NCI-H2196 (cell line): Measurements from ENCODE around the gene FNIP1.
"Not testable (repeated sequence)": the region's sequence is repeated elsewhere in the genome, so short reads cannot be mapped to it uniquely, and the experiment has no call there.

Experiments
- DNase-seq: peaks from one replicate; lab custom pipeline; 2025; ENCODE audit not compliant: unreplicated experiment; lab: John Stamatoyannopoulos, UW

The FNIP1 gene

GRCh38 chr5:131796793-131797693 lies at the start of gene FNIP1:
TSS of gene FNIP1 (minus strand) at chr5:131797017. CDS start at chr5:131796921, 96 bp downstream.
- DNase-seq: peak; percentile 98

DNA sequence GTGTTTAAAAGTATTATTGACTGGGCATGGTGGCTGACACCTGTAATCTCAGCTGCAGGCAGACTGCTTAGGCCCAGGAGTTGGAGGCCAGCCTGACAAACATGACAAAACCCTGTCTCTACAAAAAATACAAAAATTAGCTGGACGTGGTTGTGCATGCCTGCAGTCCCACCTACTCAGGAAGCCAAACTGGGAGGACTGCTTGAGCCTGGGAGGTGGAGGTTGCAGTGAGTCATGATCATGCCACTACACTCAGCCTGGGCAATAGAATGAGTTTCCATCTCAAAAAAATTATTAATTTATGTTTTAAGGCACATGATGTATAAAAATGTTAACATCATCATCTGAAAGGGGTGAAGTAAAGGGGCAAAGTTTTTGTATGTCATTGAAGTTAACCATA lies 49.7 kb upstream of the FNIP1 start:
- no peak for DNase-seq

DNA sequence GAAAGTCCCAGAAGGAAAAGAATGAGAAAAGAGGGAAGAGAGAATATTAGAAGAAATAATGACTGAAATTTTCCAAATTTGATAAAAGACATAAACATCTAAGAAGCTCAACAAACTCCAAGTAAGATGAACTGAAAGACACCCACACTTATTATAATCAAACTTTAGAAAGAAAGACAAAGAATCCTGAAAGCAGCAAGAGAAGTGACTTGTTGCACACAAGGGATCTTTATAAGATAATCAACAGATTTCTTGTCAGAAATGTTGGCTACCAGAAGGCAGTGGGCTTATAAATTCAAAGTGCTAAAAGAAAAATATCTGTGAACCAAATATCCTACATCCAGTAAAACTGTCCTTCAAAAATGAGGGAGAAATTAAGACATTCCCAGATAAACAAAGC lies 49.0 kb upstream of the FNIP1 start:
- no peak for DNase-seq

DNA sequence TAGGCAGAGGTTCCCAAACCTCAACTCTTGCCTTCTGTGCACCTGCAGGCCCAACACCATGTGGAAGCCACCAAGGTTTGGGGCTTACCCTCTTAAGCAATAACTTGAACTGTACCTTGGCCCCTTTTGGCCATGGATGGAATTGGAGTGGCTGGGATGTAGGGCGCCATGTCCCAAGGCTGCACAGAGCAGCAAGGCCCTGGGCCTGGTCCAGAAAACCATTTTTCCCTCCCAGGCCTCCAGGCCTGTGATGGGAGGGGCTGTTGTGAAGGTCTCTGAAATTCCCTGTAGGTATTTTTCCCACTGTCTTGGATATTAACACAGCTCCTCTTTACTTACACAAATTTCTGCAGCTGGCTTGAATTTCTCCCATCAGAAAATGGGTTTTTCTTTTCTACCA lies 46.2 kb upstream of the FNIP1 start:
- not testable (repeated sequence) for DNase-seq

DNA sequence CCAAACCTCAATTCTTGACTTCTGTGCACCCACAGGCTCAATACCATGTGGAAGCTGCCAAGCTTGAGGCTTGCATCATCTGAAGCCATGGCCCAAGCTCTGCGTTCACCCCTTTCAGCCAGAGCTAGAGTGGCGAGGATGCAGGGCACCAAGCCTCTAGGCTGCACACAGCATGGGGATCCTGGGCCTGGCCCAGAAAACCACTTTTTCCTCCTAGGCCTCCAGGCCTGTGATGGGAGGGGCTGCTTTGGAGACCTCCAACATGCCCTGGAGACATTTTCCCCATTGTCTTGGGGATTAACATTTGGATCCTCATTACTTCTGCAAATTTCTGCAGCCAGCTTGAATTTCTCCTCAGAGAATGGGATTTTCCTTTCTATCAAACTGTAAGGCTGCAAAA lies 35.9 kb upstream of the FNIP1 start:
- not testable (repeated sequence) for DNase-seq

DNA sequence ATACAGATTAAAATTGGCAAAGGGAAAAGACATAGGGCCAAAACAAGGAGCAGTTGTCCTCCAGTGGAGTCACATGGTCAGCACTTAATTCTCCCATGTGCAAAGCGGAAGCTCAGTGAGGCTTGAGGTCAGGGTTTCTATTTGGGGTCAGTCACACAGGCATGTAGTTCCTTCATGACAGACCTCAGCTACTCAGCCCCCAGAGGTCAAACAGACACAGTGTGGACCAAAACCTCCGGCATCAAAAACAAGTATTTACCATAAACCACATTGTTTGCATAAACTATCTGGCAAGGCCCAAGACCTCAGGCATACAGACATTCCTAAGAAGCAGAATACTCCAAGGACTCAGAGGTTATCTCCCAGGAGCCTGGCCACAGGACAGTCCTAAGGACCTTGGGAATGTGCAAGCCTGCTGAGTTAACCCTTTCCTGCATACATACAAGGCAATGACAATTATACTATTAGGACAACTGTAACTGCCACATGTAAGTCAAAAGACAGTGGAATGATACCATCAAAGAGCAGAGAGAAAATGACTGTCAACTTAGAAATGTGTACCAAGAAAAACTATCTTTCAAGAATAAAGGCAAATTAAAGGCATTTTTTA lies 28.7 kb upstream of the FNIP1 start:
- DNase-seq: no peak

DNA sequence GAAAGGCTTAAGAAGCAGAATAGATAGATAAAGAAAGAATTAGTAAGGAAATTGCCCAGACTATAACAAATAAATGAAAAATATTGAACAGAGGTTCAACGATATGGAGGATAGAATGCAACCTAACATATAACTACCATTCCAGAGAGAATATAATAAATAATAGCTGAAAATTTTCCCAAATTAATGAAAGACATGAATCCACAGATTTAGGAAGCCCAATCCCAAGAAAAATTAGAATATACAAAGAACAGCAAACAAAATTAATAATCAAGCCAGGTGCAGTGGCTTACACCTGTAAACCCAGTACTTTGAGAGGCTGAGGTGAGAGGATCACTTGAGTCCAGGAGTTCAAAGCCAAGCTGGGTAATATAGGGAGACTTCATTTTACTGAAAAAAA lies 27.8 kb upstream of the FNIP1 start:
- no peak for DNase-seq

DNA sequence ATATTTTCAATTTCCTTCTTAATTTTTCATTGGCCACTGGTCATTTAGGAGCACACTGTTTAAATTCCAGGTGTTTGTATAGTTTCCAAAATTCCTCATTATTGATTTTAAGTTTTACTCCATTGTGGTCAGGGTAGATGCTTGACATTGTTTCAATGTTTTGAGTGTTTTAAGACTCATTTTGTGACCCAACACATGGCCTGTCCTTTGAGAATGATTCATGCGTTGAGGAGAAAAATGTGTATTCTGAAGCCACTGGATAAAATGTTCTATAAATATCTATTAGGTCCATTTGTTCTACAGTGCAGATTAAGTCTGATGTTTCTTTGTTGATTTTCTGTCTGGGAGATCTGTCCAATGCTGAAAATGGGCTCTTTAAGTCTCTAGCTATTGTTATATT lies 24.4 kb upstream of the FNIP1 start:
- no peak for DNase-seq

DNA sequence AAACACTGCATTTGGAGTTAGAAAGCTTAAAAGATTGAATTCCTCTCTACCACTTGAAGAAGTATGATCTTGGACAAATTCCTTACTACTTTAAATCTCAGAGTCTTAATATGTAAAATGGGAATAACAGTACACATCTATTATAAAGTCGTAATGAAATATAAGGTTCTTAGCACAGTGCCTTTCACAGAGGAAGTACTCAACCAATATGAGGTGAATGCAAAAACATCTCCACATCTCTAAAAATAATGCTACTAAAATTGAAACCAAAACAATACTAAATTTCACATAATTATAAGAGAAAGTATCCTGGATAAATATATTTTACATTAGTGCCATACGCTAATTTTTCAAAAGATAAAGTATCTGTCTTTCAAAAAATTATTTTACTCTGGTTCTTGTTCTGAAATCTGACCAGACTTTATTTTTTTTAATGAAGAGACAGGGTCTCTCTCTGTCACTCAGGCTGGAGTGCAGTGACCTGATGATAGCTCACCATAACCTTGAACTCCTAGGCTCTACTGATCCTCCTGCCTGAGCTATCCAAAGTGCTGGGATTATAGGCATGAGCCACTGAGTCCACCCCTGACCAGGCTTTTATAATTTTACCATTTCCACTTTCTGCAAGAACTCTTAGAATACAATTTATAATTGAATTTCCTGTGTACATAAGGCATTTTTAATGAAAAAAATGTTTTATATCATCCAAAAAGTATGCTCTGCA lies 21.3 kb upstream of the FNIP1 start:
- DNase-seq: no peak

DNA sequence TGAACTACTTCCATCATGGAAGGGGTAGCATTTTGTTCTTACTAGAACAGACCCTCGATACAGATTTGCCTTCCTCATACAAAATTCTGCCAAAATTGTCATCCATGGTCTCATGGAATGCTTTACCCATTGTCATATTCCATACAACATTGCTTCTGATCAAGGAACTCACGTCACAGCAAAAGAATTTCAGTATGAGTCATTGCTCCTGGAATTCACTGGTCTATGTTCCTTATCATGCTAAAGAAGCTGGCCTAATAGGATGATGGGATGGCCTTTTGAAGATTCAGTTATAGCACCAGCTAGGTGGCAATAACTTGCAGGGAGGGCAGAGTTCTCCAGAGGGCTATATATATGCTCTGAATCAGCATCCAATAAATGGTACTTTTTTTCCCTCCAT lies 18.2 kb upstream of the FNIP1 start:
- DNase-seq: no peak

GRCh38 chr5:131812371-131813160 lies 15.7 kb upstream of the FNIP1 start:
- no peak for DNase-seq

GRCh38 chr5:131810510-131811249 lies 13.9 kb upstream of the FNIP1 start:
- peak; percentile 5 for DNase-seq

DNA sequence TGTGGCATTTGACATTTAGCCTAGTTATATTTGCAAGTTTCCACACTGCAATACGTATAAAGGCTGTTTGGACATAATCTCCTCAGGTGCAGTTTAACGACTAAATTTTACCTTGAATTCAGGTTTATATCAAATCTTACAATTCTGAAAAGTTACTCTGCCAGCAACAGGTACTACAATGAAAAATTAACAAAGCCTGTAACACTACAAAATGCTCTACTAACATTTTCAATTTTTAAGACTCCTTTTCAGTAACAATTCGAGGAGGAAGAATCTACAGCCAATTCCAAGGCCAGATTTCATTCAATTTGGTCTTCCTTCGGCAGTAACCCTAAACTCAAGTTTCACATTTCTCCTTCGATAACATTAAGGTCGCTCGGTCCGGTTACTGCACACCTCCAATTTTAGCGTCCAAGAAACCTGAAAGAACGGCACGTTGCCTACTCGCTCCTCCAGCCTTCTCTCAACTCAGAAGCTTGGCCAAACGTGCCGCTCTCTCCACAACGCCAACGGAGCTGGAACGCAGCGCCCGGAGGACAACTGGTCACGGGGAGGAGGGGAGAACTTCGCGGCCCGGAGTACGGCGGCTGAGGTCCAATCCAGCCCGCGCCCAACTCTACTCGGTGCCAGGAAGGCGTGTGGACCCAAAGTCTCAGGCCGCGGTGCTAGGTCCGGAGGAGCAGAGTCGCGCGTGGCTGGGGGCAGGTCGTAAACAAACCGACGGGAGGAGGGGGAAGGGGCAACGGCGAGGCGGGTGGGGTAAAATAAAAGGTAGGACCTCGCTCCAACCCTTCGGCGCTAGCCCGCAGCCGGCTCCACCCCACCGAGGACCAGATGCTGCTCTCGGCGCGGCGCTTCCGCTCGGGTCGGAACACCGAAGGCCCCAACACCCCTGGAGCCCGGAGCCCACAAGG lies 681 bp downstream of the FNIP1 start:
- DNase-seq: peak; percentile 8

DNA sequence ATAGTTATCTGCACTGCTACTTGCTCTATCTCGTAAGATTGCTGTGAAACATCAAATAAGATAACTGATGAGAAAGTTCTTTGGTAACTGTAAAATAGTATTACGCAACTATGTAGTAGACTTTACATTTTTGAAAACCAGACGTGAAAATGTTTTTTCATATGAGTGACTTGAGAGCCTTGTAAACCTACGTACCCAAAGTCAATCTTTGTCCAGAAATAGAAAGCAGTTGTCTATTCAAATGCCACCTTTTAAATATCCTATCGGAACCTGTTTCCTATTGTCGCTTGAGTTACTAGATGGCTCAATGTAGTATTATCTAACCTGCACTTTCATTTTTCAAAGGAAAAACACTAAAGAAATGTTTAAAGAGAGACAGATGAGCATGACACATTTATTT lies 1.6 kb downstream of the FNIP1 start:
- DNase-seq: no peak

GRCh38 chr5:131794586-131794985 lies 2.2 kb downstream of the FNIP1 start:
- no peak for DNase-seq

GRCh38 chr5:131792896-131793295 lies 3.9 kb downstream of the FNIP1 start:
- no peak for DNase-seq

GRCh38 chr5:131791866-131792265 lies 5.0 kb downstream of the FNIP1 start:
- DNase-seq: no peak

GRCh38 chr5:131790550-131790949 lies 6.3 kb downstream of the FNIP1 start:
- no peak for DNase-seq

DNA sequence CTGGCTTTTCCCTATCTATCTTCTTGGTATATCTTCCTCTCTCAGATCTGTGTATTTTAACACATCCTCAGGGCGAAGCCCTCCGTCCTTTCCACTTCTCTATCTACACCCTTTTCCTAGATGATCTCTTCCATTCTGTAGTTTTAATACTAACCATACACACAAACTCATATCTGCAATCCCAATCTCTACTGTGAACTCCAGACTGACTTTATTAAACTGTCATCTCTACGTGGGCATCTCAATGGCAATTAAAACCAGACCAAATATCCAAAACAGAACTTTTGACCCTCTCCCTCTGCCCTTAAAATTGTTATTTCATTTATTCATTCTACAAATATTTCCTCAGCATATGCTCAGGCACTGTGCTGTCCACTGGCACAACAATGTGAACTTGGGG lies 7.1 kb downstream of the FNIP1 start:
- no peak for DNase-seq
